ENCODE measurements around the gene MOV10.
"Not testable (repeated sequence)": the region's sequence is repeated elsewhere in the genome, so short reads cannot be mapped to it uniquely, and the experiment has no call there.

DNA sequence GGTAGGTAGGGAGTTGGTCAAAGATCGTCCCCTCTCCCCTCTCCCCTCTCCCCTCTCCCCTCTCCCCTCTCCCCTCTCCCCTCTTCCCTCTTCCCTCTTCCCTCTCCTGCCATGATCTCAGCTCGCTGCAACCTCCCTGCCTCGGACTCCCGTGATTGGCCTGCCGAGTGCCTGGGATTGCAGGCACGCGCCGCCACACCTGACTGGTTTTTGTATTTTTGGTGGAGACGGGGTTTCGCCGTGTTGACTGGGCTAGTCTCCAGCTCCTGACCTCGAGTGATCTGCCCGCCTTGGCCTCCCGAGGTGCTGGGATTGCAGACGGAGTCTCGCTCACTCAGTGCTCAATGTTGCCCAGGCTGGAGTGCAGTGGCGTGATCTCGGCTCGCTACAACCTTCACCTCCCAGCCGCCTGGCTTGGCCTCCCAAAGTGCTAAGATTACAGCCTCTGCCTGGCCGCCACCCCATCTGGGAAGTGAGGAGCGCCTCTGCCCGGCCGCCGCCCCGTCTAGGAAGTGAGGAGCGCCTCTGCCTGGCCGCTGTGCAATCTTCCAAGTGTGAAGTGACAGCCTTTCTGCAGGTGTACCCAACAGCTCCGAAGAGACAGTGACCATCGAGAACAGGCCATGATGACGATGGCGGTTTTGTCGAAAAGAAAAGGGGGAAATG, 54.0 kb downstream of the MOV10 start:
- TF ChIP-seq, protein P1, sequence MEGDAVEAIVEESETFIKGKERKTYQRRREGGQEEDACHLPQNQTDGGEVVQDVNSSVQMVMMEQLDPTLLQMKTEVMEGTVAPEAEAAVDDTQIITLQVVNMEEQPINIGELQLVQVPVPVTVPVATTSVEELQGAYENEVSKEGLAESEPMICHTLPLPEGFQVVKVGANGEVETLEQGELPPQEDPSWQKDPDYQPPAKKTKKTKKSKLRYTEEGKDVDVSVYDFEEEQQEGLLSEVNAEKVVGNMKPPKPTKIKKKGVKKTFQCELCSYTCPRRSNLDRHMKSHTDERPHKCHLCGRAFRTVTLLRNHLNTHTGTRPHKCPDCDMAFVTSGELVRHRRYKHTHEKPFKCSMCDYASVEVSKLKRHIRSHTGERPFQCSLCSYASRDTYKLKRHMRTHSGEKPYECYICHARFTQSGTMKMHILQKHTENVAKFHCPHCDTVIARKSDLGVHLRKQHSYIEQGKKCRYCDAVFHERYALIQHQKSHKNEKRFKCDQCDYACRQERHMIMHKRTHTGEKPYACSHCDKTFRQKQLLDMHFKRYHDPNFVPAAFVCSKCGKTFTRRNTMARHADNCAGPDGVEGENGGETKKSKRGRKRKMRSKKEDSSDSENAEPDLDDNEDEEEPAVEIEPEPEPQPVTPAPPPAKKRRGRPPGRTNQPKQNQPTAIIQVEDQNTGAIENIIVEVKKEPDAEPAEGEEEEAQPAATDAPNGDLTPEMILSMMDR (IDR thresholded peaks at IDR 0.05) = not testable (repeated sequence)
- TF ChIP-seq ZFX (IDR thresholded peaks at IDR 0.05; ENCODE audit: borderline replicate concordance) = not testable (repeated sequence)

Data from 22Rv1 (cell line).